GM23248 (cell line): ENCODE data around the gene ZNF865. TPM values are rescaled to one million over a fixed set of nuclear protein-coding genes. Genes with fewer than 3 reads are reported as not detected.
"Not testable (repeated sequence)": the region's sequence is repeated elsewhere in the genome, so short reads cannot be mapped to it uniquely, and the experiment has no call there.

ENCODE experiments used
- DNase-seq: peaks from one replicate; pipeline ENCODE4 v3.0.0-alpha.2; 2015
- H2AFZ ChIP-seq: fragments of 200-600 bp; sonication (generic); 2 replicates; pipeline ENCODE4 v1.6.1; 2016; ENCODE audit warnings: antibody characterized with exemption
- H3F3A ChIP-seq: fragments of 200-600 bp; sonication (generic); 2 replicates; pipeline ENCODE4 v1.6.1; 2016; ENCODE audit warnings: mild to moderate bottlenecking, antibody characterized with exemption, mixed run types; ENCODE audit not compliant: insufficient read depth
- H3K27ac ChIP-seq: fragments of 200-600 bp; sonication (generic); 2 replicates; pipeline ENCODE4 v1.5.1; 2016; ENCODE audit warnings: mild to moderate bottlenecking
- H3K27me3 ChIP-seq: fragments of 200-600 bp; sonication (generic); replicated peaks from 2 replicates; pipeline ENCODE4 v1.6.1; 2016; ENCODE audit warnings: mild to moderate bottlenecking; ENCODE audit not compliant: insufficient read depth
- H3K36me3 ChIP-seq: fragments of 200-600 bp; sonication (generic); 2 replicates; pipeline ENCODE4 v1.6.1; 2016; ENCODE audit warnings: low read depth, mild to moderate bottlenecking
- H3K4me1 ChIP-seq: fragments of 200-600 bp; sonication (generic); 2 replicates; pipeline ENCODE4 v1.6.1; 2016; ENCODE audit warnings: mild to moderate bottlenecking; ENCODE audit not compliant: insufficient read depth
- H3K4me2 ChIP-seq: fragments of 200-600 bp; sonication (generic); one replicate; pipeline ENCODE4 v1.6.1; 2016; ENCODE audit warnings: mild to moderate bottlenecking; ENCODE audit not compliant: unreplicated experiment
- H3K4me3 ChIP-seq: fragments of 200-600 bp; sonication (generic); 2 replicates; pipeline ENCODE4 v1.5.1; 2016; ENCODE audit warnings: mild to moderate bottlenecking
- H3K79me2 ChIP-seq: fragments of 200-600 bp; sonication (generic); 2 replicates; pipeline ENCODE4 v1.6.1; 2016; ENCODE audit warnings: mild to moderate bottlenecking; ENCODE audit not compliant: insufficient read depth
- H3K9ac ChIP-seq: fragments of 200-600 bp; sonication (generic); 2 replicates; pipeline ENCODE4 v1.6.1; 2016; ENCODE audit warnings: mild to moderate bottlenecking
- H3K9me2 ChIP-seq: fragments of 200-600 bp; sonication (generic); 2 replicates; pipeline ENCODE4 v1.6.1; 2016; ENCODE audit warnings: mixed run types, mild to moderate bottlenecking, moderate library complexity; ENCODE audit not compliant: insufficient read depth
- H3K9me3 ChIP-seq: fragments of 200-600 bp; sonication (generic); one replicate; pipeline ENCODE4 v1.6.1; 2017; ENCODE audit warnings: low read depth
- H4K20me1 ChIP-seq: fragments of 200-600 bp; sonication (generic); 2 replicates; pipeline ENCODE4 v1.6.0; 2016; ENCODE audit not compliant: insufficient read depth
- EZH2 ChIP-seq: fragments of 200-600 bp; sonication (generic); IDR thresholded peaks from 2 replicates; pipeline ENCODE4 v1.6.1; 2018; ENCODE audit warnings: antibody characterized with exemption, mild to moderate bottlenecking; ENCODE audit not compliant: insufficient read depth, poor library complexity, severe bottlenecking
- EZH2phosphoT487 ChIP-seq: fragments of 200-600 bp; sonication (generic); IDR thresholded peaks from 2 replicates; pipeline ENCODE4 v1.6.1; 2018; ENCODE audit warnings: antibody characterized with exemption, moderate library complexity, mild to moderate bottlenecking, low read depth; ENCODE audit not compliant: insufficient read depth
- WGBS, 2 experiments: methylation state at CpG; one replicate each; pipeline ENCODE4 v1.1.6; 2015 to 2017; ENCODE audit warnings: low lambda C conversion rate in 2 of 2, low coverage in 1 of 2; ENCODE audit errors: missing lambda C conversion rate in 2 of 2; 5-methylcytosine and 5-hydroxymethylcytosine counted together
- in situ Hi-C: fragments of 300-500 bp; cut with MboI; formaldehyde crosslinking; loops from 2 replicates; pipeline ENCODE4 v1.15.0; 2020
- polyA plus RNA-seq: library from polyadenylated mRNA; unstranded; fragments of >200 nt; fragmentation: Nextera tagmentation; extraction: Ambion mirVana; gene quantifications from 2 replicates; pipeline ENCODE4 v1.2.1, GENCODE V29; 2016
- total RNA-seq: library from RNA; depleted of rRNA; stranded (reverse); fragments of >200 nt; shearing (Covaris generic); gene quantifications from 2 replicates; pipeline ENCODE4 v1.2.3, GENCODE V29; 2014

The ZNF865 gene
- total and polyA plus RNA-seq, 2 experiments from 2014 or later, result 0.21 to 1.3 TPM

GRCh38 chr19:55581145-55581822 is 24.2 kb upstream of the ZNF865 start:
- Histone ChIP-seq H3K27ac (no peak overlapping the region), H3K27me3 (no peaks in the 10 kb centered on the region), H4K20me1 (no peaks in the 10 kb centered on the region), H3K4me1 (no peaks in the 10 kb centered on the region; the same call in 1 of the 2 replicates), H2AFZ (peak overlapping the region; percentile 99), H3K9ac (peak overlapping the region; percentile 86), H3F3A (peaks cover 15% of the 10 kb centered on the region), H3K9me3 (no peaks in the 10 kb centered on the region), H3K79me2 (peaks cover 19% of the 10 kb centered on the region), H3K36me3 (no peaks in the 10 kb centered on the region), H3K9me2 (no peaks in the 10 kb centered on the region), H3K4me3 (peak overlapping the region; percentile 82), H3K4me2 (peak overlapping the region; percentile 90)
- TF ChIP-seq EZH2phosphoT487 (no peak), EZH2 (no peak)
- WGBS, 2 experiments, result 16 to 17% methylated on average over 12 of the region's 12 CpGs
- peak; percentile 45 for DNase-seq
- in situ Hi-C loops, result no loop called here

- 1 to 2% methylated on average over 6 of the region's 6 CpGs for WGBS, 2 experiments
- H3K79me2 ChIP-seq, result peaks cover 19% of the 10 kb centered on the region
- H3K4me3 ChIP-seq, result no peak overlapping the region
- H3K27me3 ChIP-seq, result no peaks in the 10 kb centered on the region
- H4K20me1 ChIP-seq, result no peaks in the 10 kb centered on the region
- peak overlapping the region; percentile 99; the same call in 1 of the 2 replicates for H2AFZ ChIP-seq
- peak; percentile 14 for DNase-seq
- H3K9me2 ChIP-seq, result no peaks in the 10 kb centered on the region
- H3K4me1 ChIP-seq, result no peaks in the 10 kb centered on the region; the same call in 1 of the 2 replicates
- TF ChIP-seq EZH2phosphoT487 (no peak), EZH2 (no peak)
- peaks cover 15% of the 10 kb centered on the region for H3F3A ChIP-seq
- no peaks in the 10 kb centered on the region for H3K9me3 ChIP-seq
- no peak overlapping the region for H3K9ac ChIP-seq
- H3K4me2 ChIP-seq, result no peak overlapping the region
- in situ Hi-C loops, result no loop called here
- H3K27ac ChIP-seq, result no peak overlapping the region
- H3K36me3 ChIP-seq, result no peaks in the 10 kb centered on the region
Observed at GRCh38 chr19:55581823-55582223, 23.6 kb upstream of the ZNF865 start.

GRCh38 chr19:55582284-55582683 is 23.2 kb upstream of the ZNF865 start:
- in situ Hi-C loops, H3K27ac ChIP-seq, H3K9me3 ChIP-seq, H3K4me1 ChIP-seq, H3K36me3 ChIP-seq, H3K9ac ChIP-seq, H3K4me2 ChIP-seq, H4K20me1 ChIP-seq, DNase-seq, H2AFZ ChIP-seq, H3K4me3 ChIP-seq, H3K9me2 ChIP-seq, H3K27me3 ChIP-seq: not testable (repeated sequence)
- peaks cover 19% of the 10 kb centered on the region for H3K79me2 ChIP-seq
- 60 to 81% methylated on average over 4 of the region's 4 CpGs for WGBS, 2 experiments
- H3F3A ChIP-seq, result peaks cover 15% of the 10 kb centered on the region

GRCh38 chr19:55583897-55584296 is 21.6 kb upstream of the ZNF865 start:
- H3K4me3 ChIP-seq, in situ Hi-C loops: not testable (repeated sequence)
- WGBS, 2 experiments, result 60 to 67% methylated on average over 8 of the region's 8 CpGs

DNA sequence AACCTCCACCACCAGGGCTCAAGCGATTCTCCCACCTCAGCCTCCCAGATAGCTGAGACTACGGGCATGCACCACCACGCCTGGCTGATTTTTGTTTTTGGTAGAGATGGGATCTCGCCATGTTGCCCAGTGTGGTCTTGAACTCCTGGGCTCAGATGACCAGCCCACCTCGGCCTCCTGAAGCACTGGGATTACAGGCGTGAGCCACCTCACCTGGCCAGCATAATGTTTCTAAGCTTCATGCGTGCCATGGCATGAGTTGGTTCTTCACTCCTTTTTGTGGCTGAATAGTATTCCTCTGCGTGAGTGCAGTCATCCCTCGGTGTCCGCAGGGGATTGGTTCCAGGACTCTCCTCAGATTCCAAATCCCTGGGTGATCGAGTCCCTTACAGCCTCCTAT is 20.6 kb upstream of the ZNF865 start:
- 67 to 74% methylated on average over 11 of the region's 11 CpGs for WGBS, 2 experiments
- Histone ChIP-seq H3F3A (peaks cover 13% of the 10 kb centered on the region), H3K9me3 (no peaks in the 10 kb centered on the region), H3K4me2 (no peak overlapping the region), H3K79me2 (peaks cover 14% of the 10 kb centered on the region), H3K9me2 (no peaks in the 10 kb centered on the region), H3K36me3 (no peaks in the 10 kb centered on the region), H3K4me3 (no peak overlapping the region), H3K27me3 (no peaks in the 10 kb centered on the region), H3K4me1 (no peaks in the 10 kb centered on the region; the same call in 1 of the 2 replicates), H3K9ac (no peak overlapping the region), H2AFZ (no peak overlapping the region), H4K20me1 (no peaks in the 10 kb centered on the region), H3K27ac (no peak overlapping the region)
- no peak for TF ChIP-seq EZH2phosphoT487
- no peak for TF ChIP-seq EZH2
- in situ Hi-C loops, result no loop called here
- no peak for DNase-seq

More at GRCh38 chr19:55583897-55584296, 21.6 kb upstream of the ZNF865 start:
- peaks cover 15% of the 10 kb centered on the region for H3F3A ChIP-seq
- not testable (repeated sequence) for H3K4me2 ChIP-seq, DNase-seq, H3K9me2 ChIP-seq, H2AFZ ChIP-seq, H3K9me3 ChIP-seq, H4K20me1 ChIP-seq, H3K9ac ChIP-seq, H3K4me1 ChIP-seq, H3K27me3 ChIP-seq, H3K27ac ChIP-seq, H3K36me3 ChIP-seq
- H3K79me2 ChIP-seq, result peaks cover 19% of the 10 kb centered on the region
